DND-41 (cell line): ENCODE measurements around the gene SPSB1.

Experiments
- ATAC-seq: fragments of 200-7000 bp; cut with Tn5 transposase; 3 replicates; pipeline ENCODE4 v1.9.1; 2021; ENCODE audit warnings: low read depth; ENCODE audit not compliant: insufficient read depth
- DNase-seq: peaks from one replicate; pipeline ENCODE4 v3.0.0-alpha.2; 2020
- H2AFZ ChIP-seq: 2 replicates; pipeline ENCODE4 v1.6.0; 2012; ENCODE audit warnings: low read depth, low read length
- H3K27ac ChIP-seq: 2 replicates; pipeline ENCODE4 v1.5.1; 2012; ENCODE audit warnings: low read length, inconsistent platforms
- H3K27me3 ChIP-seq: fragments of 200-600 bp; sonication (generic); 2 replicates; pipeline ENCODE4 v1.6.0; 2012; ENCODE audit warnings: low read length, mild to moderate bottlenecking, inconsistent platforms; ENCODE audit not compliant: insufficient read depth, poor library complexity
- H3K36me3 ChIP-seq: 2 replicates; pipeline ENCODE4 v1.5.1; 2012; ENCODE audit warnings: low read length, inconsistent platforms; ENCODE audit not compliant: insufficient read depth
- H3K4me1 ChIP-seq: 2 replicates; pipeline ENCODE4 v1.5.1; 2012; ENCODE audit warnings: mild to moderate bottlenecking, low read length; ENCODE audit not compliant: insufficient read depth
- H3K4me2 ChIP-seq: 2 replicates; pipeline ENCODE4 v1.6.0; 2012; ENCODE audit warnings: mild to moderate bottlenecking, moderate library complexity, low read length, inconsistent platforms; ENCODE audit not compliant: insufficient read depth
- H3K4me3 ChIP-seq, 2 experiments: fragments of 200-600 bp in 1 of 2; shearing (Covaris generic) in 1 of 2; 2 replicates each; pipeline ENCODE4 v1.5.1; 2012 to 2016; ENCODE audit warnings: inconsistent platforms in 2 of 2, low read length in 2 of 2, mild to moderate bottlenecking in 2 of 2, low read depth in 1 of 2, moderate library complexity in 1 of 2
- H3K79me2 ChIP-seq: 2 replicates; pipeline ENCODE4 v1.6.0; 2012; ENCODE audit warnings: low read length, inconsistent platforms; ENCODE audit not compliant: insufficient read depth
- H3K9ac ChIP-seq: 2 replicates; pipeline ENCODE4 v1.6.0; 2012; ENCODE audit warnings: low read depth, mild to moderate bottlenecking, inconsistent platforms, low read length, moderate library complexity
- H3K9me3 ChIP-seq: 2 replicates; pipeline ENCODE4 v1.5.1; 2012; ENCODE audit warnings: low read length, moderate library complexity, mild to moderate bottlenecking, inconsistent platforms; ENCODE audit not compliant: insufficient read depth, severe bottlenecking
- H4K20me1 ChIP-seq: 2 replicates; pipeline ENCODE4 v1.6.0; 2012; ENCODE audit warnings: low read length; ENCODE audit not compliant: insufficient read depth
- EZH2 ChIP-seq: IDR thresholded peaks from 3 replicates; pipeline ENCODE4 v1.6.1; 2012; ENCODE audit warnings: borderline replicate concordance, low read depth, mild to moderate bottlenecking, moderate library complexity, low read length, inconsistent platforms; ENCODE audit not compliant: severe bottlenecking
- TF ChIP-seq, protein P1 (sequence below): IDR thresholded peaks from 2 replicates; pipeline ENCODE4 v1.5.1; 2012; ENCODE audit warnings: borderline replicate concordance, low read length, moderate library complexity, mild to moderate bottlenecking; ENCODE audit not compliant: poor library complexity, severe bottlenecking; ENCODE audit errors: extremely low read depth

SPSB1 gene

DNA sequence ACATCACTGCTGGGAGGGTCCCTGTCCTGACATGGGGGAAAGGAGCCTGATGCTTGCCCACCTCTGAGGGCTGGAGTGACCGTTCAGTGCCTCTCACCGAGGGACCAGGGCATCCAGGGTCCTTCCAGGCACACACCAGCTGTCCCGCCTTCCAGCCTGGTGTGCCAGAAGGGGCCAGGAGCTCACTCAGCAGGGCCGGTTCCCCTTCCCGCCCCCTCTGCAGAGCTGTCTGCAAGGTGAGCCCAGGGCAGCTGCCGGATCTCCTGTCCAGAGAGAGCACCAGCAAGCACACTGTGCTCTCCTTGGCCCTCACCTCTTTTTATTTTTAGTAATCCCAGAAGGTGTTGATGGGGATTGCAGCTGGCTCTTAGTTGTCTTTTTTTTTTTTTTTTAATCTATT is 41.2 kb upstream of the SPSB1 start:
- Histone ChIP-seq H3K36me3 (peaks cover 79% of the 10 kb centered on the region), H3K27me3 (no peaks in the 10 kb centered on the region), H3K27ac (peak overlapping the region; percentile 32), H3K9ac (no peak overlapping the region), H3K79me2 (peaks cover 93% of the 10 kb centered on the region), H3K4me3 (no peak overlapping the region), H3K4me2 (no peak overlapping the region), H2AFZ (no peak overlapping the region), H4K20me1 (peaks cover 33% of the 10 kb centered on the region), H3K4me1 (peaks cover 33% of the 10 kb centered on the region), H3K9me3 (no peaks in the 10 kb centered on the region)
- DNase-seq (no peak), ATAC-seq (no peak)
- TF ChIP-seq, protein P1, sequence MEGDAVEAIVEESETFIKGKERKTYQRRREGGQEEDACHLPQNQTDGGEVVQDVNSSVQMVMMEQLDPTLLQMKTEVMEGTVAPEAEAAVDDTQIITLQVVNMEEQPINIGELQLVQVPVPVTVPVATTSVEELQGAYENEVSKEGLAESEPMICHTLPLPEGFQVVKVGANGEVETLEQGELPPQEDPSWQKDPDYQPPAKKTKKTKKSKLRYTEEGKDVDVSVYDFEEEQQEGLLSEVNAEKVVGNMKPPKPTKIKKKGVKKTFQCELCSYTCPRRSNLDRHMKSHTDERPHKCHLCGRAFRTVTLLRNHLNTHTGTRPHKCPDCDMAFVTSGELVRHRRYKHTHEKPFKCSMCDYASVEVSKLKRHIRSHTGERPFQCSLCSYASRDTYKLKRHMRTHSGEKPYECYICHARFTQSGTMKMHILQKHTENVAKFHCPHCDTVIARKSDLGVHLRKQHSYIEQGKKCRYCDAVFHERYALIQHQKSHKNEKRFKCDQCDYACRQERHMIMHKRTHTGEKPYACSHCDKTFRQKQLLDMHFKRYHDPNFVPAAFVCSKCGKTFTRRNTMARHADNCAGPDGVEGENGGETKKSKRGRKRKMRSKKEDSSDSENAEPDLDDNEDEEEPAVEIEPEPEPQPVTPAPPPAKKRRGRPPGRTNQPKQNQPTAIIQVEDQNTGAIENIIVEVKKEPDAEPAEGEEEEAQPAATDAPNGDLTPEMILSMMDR = no peak
- TF ChIP-seq EZH2 = no peak

DNA sequence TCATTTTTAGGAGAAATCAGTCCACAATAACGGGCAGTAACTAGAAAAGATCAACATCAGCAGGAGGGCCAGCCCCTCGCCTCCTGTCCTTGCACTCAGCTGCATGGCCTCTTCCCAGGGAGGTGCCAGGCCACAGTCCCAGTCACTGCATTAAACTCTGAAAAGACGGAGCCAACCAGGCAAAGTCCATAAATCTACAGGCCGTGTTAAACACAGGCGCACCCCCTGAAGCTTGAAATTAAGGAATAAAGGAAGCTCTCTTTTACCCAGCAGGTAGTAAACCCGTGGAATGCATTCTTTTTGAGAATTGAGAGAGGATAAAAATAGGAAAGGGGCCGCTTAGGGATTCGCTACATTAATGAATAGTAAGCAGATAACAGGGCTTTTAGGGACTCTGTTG is 39.7 kb upstream of the SPSB1 start:
- TF ChIP-seq EZH2 = no peak
- TF ChIP-seq, protein P1 = no peak
- Histone ChIP-seq H3K4me2 (no peak overlapping the region), H3K27ac (no peak overlapping the region), H3K9me3 (peaks cover 3% of the 10 kb centered on the region), H3K36me3 (peaks cover 76% of the 10 kb centered on the region), H4K20me1 (peaks cover 41% of the 10 kb centered on the region), H3K27me3 (no peaks in the 10 kb centered on the region), H3K79me2 (peaks cover 93% of the 10 kb centered on the region), H3K4me3 (no peak overlapping the region), H2AFZ (no peak overlapping the region), H3K9ac (no peak overlapping the region), H3K4me1 (peaks cover 23% of the 10 kb centered on the region)
- ATAC-seq (no peak), DNase-seq (no peak)

- no peak for TF ChIP-seq EZH2
- TF ChIP-seq, protein P1 = no peak
- Histone ChIP-seq H3K9me3 (peaks cover 9% of the 10 kb centered on the region), H3K79me2 (peaks cover 95% of the 10 kb centered on the region), H3K27me3 (no peaks in the 10 kb centered on the region), H3K36me3 (peaks cover 78% of the 10 kb centered on the region), H3K9ac (no peak overlapping the region), H3K4me2 (no peak overlapping the region), H4K20me1 (peaks cover 47% of the 10 kb centered on the region), H3K4me3 (no peak overlapping the region), H2AFZ (no peak overlapping the region), H3K27ac (no peak overlapping the region), H3K4me1 (peaks cover 18% of the 10 kb centered on the region)
- no peak for ATAC-seq
- DNase-seq = no peak
Observed at GRCh38 chr1:9253453-9254105, 39.1 kb upstream of the SPSB1 start.
